Body of pancreas (tissue), 4 donors: ENCODE measurements around the gene DVL2. TPM values are rescaled to one million over a fixed set of nuclear protein-coding genes. Genes with fewer than 3 reads are reported as not detected.
A peak's percentile ranks its signal among the peaks of the same experiment; 100 is the strongest.

Experiments
- ATAC-seq: fragments of 150-250 bp; one replicate; pipeline ENCODE4 v1.9.1; 2016
- DNase-seq, 4 donors: peaks; one replicate each; pipeline ENCODE4 v3.0.0-alpha.2; 2019
- H3K27ac ChIP-seq, 4 donors: fragments of 200-600 bp; sonication (generic); 1 replicate in 3 of 4; 2 replicates in 1 of 4; pipeline versions ENCODE4 v1.5.1 to v1.6.1; 2016 to 2019; ENCODE audit warnings: mild to moderate bottlenecking in 1 of 4, mixed read lengths in 1 of 4, moderate library complexity in 1 of 4
- H3K27me3 ChIP-seq, 2 donors: fragments of 200-600 bp; sonication (generic); one replicate each; pipeline ENCODE4 v1.6.0; 2016; ENCODE audit warnings: mild to moderate bottlenecking in 1 of 2
- H3K36me3 ChIP-seq, 2 donors: fragments of 200-600 bp; sonication (generic); replicated peaks in 1 of 2; 2 replicates each; pipeline ENCODE4 v1.5.1; 2016; ENCODE audit warnings: low read depth in 2 of 2; ENCODE audit not compliant: insufficient read depth in 1 of 2
- H3K4me1 ChIP-seq: fragments of 200-600 bp; sonication (generic); one replicate; pipeline ENCODE4 v1.6.0; 2016
- H3K4me3 ChIP-seq, 2 donors: fragments of 200-600 bp; sonication (generic); 1 replicate in 1 of 2; 2 replicates in 1 of 2; pipeline ENCODE4 v1.5.1; 2016 to 2019
- H3K9me3 ChIP-seq, 3 donors: fragments of 200-600 bp; sonication (generic); 1 replicate in 2 of 3; 2 replicates in 1 of 3; pipeline ENCODE4 v1.5.1; 2016
- CTCF ChIP-seq, 7 experiments: fragments of 450-650 bp in 4 of 7; fragments of 200-600 bp in 3 of 7; sonication (generic) in 3 of 7; IDR thresholded peaks; one replicate each; pipeline ENCODE4 v1.5.1; 2016 to 2019; ENCODE audit warnings: antibody characterized with exemption in 7 of 7
- POLR2A ChIP-seq, 3 donors: fragments of 450-650 bp; IDR thresholded peaks; one replicate each; pipeline ENCODE4 v1.6.1; 2016; ENCODE audit warnings: antibody characterized with exemption in 3 of 3, mild to moderate bottlenecking in 2 of 3
- whole genome bisulfite sequencing, 2 donors: methylation state at CpG; one replicate each; pipeline ENCODE4 v1.1.5; 2017; 5-methylcytosine and 5-hydroxymethylcytosine counted together
- intact Hi-C: fragments of 100-400 bp; cut with DNase I; formaldehyde crosslinking; loops from one replicate; pipeline ENCODE4 v1.15.1; 2023
- total RNA-seq, 2 donors: library from RNA; depleted of rRNA; stranded (reverse); fragments of >200 nt; gene quantifications; one replicate each; pipeline ENCODE4 v1.1.0, GENCODE V29; 2016

The DVL2 gene
- total RNA-seq, 2 donors from 2014 or later: 19.5 to 41.5 TPM

GRCh38 chr17:7251661-7252175, 17.4 kb upstream of the DVL2 start, which contains the start of gene CTDNEP1:
Gene CTDNEP1, minus strand, starts transcription at chr17:7251734. Its CDS starts 438 bp downstream, at chr17:7251296.
- intact Hi-C loops: no loop called here
- no peaks in the 10 kb centered on the region for H3K27me3 ChIP-seq
- 0 to 1% methylated on average over 39 to 40 of the region's 41 CpGs for WGBS, 2 donors
- peak; percentile 42 to 70 (median 60) for TF ChIP-seq POLR2A (IDR thresholded peaks at IDR 0.05)
- TF ChIP-seq CTCF (IDR thresholded peaks at IDR 0.05): no peak
- ATAC-seq: peak; percentile 92
- H3K36me3 ChIP-seq: peaks cover 0 to 7% of the 10 kb centered on the region in 2 donors
- peak; percentile 97 to 99 (median 98) for DNase-seq
- H3K9me3 ChIP-seq: no peaks in the 10 kb centered on the region
- peak within 1 kb of the TSS; percentile 98 to 99 for H3K4me3 ChIP-seq
- peak within 1 kb of the TSS; percentile 87 to 100 (median 100) for H3K27ac ChIP-seq
- peaks cover 38% of the 10 kb centered on the region for H3K4me1 ChIP-seq

- Histone ChIP-seq H3K9me3 (no peaks in the 10 kb centered on the region), H3K27ac (peak overlapping the region; percentile 87 to 100 (median 100)), H3K27me3 (no peaks in the 10 kb centered on the region), H3K36me3 (peaks cover 0 to 7% of the 10 kb centered on the region in 2 donors), H3K4me1 (peaks cover 38% of the 10 kb centered on the region), H3K4me3 (peak overlapping the region; percentile 98 to 99)
- intact Hi-C loops: no loop called here
- no peak for ATAC-seq
- 0 to 1% methylated on average over 9 to 49 of the region's 55 CpGs for WGBS, 2 donors
- DNase-seq: peak in 1 of 4 donors; percentile 29
- TF ChIP-seq CTCF (IDR thresholded peaks at IDR 0.05): no peak
- TF ChIP-seq POLR2A (IDR thresholded peaks at IDR 0.05): no peak
These were observed 16.6 kb upstream of the DVL2 start for GRCh38 chr17:7250695-7251627.

- no peaks in the 10 kb centered on the region for H3K27me3 ChIP-seq
- H3K4me3 ChIP-seq: no peak overlapping the region
- TF ChIP-seq POLR2A (IDR thresholded peaks at IDR 0.05) (no peak), CTCF (IDR thresholded peaks at IDR 0.05) (no peak)
- no peaks in the 10 kb centered on the region for H3K9me3 ChIP-seq
- H3K4me1 ChIP-seq: peaks cover 38% of the 10 kb centered on the region
- intact Hi-C loops: no loop called here
- ATAC-seq (no peak), DNase-seq (no peak)
- peak overlapping the region in 2 of 4 donors; percentile 2 to 100 for H3K27ac ChIP-seq
- WGBS, 2 donors: 78 to 87% methylated on average over 7 of the region's 7 CpGs
- H3K36me3 ChIP-seq: peaks cover 0 to 6% of the 10 kb centered on the region in 2 donors
These were observed 15.5 kb upstream of the DVL2 start for GRCh38 chr17:7249830-7250229.

GRCh38 chr17:7249214-7249613, 14.9 kb upstream of the DVL2 start:
- ATAC-seq: no peak
- DNase-seq: no peak
- 70 to 79% methylated on average over 6 of the region's 6 CpGs for WGBS, 2 donors
- Histone ChIP-seq H3K9me3 (no peaks in the 10 kb centered on the region), H3K4me1 (peaks cover 45% of the 10 kb centered on the region), H3K4me3 (no peak overlapping the region), H3K27me3 (no peaks in the 10 kb centered on the region), H3K27ac (peak overlapping the region in 2 of 4 donors; percentile 8 to 14), H3K36me3 (peaks cover 0 to 4% of the 10 kb centered on the region in 2 donors)
- intact Hi-C loops: no loop called here
- TF ChIP-seq CTCF (IDR thresholded peaks at IDR 0.05) (no peak), POLR2A (IDR thresholded peaks at IDR 0.05) (no peak)
